Occipital lobe (tissue), 2 donors: Measurements from ENCODE around the gene MED13L. TPM values are rescaled to one million over a fixed set of nuclear protein-coding genes. Genes with fewer than 3 reads are reported as not detected.

ENCODE experiments used
- DNase-seq: peaks from one replicate; lab custom pipeline; 2025; lab: John Stamatoyannopoulos, UW
- total RNA-seq: library from RNA; depleted of rRNA; stranded (reverse); fragments of >200 nt; gene quantifications from one replicate; pipeline ENCODE4 v1.2.3, GENCODE V29; 2014

MED13L gene
- total RNA-seq, 1 donor from 2014 or later: 389 TPM

DNA sequence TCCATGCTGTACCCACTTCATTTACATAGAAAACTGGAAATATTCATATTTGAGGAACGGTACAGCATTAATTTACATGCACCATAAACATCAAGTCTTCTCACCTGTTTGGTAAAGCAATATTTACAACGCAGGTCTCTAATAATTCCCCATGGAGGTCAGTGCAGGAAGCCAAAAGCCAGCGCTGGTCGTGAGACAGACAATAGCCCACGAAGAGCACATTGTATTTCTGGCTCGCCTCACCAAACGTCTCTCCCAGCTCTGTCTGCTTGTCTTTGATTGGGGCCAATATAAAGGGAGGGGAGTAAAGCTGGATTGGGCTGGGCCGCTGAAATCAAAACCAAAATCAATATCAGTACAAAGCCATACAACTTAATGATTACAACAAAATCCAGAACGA is 302.1 kb downstream of the MED13L start:
- DNase-seq: no peak

- no peak for DNase-seq
Observed at GRCh38 chr12:115973968-115974724, 303.3 kb downstream of the MED13L start.

GRCh38 chr12:115973066-115973465 is 304.4 kb downstream of the MED13L start:
- no peak for DNase-seq

DNA sequence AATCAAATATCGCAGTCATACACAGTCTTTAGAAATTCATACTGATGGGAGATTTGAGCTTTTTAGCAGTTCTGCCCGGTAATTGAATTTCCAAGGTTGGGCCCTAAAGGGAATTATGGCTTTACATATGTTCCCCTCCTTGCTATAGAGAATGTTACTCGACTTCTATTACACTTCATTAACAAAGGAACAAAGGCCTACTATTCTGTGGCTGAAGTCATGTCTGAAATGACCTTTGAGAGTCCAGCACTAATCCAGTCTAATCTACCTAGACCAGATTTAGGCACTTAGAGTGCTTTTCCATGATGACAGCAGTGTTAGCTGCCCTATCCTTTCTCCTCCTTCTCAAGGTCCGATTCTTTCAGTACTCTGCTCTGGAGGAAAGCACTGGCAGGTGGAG is 305.3 kb downstream of the MED13L start:
- no peak for DNase-seq

DNA sequence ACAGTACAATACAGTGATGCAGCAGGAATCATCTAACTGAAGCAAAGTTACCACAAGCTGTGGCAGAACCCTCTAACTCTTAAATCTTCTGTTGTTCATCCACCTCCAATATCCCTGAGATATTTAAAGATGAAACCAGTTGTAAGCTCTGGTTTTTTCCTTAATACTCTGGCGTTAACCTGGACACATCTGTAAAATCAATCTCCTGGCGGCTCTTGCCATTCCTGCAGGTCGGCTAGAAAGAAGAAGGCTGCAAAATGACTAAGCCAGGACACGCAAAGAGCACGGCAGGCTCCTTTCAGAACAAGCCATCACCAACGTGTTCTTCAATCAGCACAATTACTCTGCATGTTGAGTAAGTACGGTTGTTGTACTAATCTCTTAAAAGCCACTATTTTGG is 309.3 kb downstream of the MED13L start:
- DNase-seq: no peak

DNA sequence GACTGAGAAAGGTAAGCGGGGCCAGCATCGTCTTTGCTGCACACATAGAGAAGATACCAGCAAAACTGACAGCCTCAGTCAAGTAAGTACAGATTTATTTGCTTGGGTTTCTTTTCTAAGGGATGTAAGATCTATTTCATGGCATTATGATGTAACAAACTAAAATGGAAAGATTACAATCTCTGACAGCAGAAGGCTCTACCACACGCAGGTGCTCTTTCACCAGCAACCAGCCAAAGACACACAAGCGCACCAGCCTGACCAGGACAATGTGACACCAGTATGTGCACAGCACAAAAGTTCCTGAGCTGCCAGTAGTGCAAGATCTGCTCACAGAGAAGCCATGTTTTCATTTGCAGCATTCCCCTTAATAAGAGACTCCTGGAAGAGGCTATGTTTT is 311.1 kb downstream of the MED13L start:
- no peak for DNase-seq

DNA sequence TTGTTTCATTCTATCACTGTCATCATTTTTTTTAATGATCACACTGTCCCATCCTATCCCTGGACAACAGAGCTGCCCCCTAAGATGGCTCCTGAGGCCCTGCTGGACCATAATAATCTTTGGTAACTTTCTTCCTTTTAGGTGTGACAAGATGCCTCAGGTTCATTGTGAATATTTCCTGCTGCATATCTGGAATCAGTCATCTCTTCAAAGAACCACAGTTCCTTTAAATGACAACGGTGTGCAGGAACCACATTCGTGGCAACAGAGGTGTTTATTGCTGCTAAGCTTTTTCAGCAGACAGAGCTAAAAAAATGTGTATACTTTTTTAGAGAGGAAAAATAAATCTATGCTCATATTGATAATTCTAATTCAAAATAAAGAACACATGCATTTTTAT is 312.9 kb downstream of the MED13L start:
- DNase-seq: no peak

- DNase-seq: no peak
Observed at GRCh38 chr12:115964214-115964613, 313.3 kb downstream of the MED13L start.

DNA sequence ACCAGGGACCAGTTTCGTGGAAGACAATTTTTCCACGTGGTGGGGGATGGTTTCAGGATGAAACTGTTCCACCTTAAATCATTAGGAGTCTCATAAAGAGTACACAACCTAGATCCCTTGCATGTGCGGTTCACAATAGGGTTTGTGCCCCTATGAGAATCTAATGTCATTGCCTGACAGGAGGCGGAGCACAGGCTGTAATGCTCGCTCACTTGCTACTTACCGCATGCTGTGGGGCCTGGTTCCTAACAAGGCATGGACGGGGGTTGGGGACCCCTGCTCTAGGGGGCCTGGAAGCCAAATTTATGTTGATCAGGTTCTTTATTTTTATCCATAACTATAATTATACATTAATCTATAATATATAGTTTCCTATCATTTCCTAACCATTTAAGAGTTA is 315.3 kb downstream of the MED13L start:
- DNase-seq: no peak

DNA sequence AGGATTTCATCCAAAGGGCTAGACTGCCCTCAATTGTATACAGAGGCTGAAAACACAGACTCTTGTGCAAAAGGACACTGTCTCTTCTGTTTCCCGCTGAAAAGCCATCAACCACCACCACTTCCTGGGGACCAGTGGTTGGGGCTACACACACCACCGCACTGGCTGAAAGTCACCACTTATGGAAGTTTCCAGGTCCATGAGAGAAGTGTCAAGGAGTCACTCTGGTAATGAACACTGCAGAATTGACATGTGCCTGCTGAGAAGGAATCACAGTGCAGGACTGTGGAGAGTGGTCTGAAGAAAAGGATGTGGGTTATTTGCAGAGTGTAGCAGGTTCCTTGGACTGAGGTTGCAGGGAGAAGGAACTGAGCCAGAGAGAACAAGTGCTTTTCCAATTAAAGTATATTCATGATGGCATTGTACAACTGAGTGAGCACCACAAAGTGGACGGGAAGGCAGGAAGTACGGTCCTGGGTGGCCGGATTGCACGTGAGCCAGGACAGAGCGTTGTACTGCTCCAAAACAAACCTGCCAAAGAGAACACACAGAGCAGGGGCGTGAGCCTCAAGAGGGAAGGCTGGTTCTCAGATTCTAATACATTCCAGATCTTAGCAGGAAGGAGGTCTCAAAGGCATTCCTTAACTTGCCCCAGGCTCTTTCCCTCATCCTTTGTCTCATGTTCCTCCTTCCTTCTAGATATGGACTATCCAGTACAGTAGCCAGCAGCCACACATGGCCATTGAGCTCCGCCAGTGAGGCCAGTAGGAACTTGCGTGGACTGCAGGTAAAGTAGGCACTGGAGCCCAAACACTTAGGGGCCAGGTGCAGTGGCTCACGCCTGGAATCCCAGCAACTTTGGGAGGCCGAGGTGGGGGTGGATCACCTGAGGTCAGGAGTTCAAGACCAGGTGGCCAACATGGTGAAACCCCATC is 316.4 kb downstream of the MED13L start:
- no peak for DNase-seq

DNA sequence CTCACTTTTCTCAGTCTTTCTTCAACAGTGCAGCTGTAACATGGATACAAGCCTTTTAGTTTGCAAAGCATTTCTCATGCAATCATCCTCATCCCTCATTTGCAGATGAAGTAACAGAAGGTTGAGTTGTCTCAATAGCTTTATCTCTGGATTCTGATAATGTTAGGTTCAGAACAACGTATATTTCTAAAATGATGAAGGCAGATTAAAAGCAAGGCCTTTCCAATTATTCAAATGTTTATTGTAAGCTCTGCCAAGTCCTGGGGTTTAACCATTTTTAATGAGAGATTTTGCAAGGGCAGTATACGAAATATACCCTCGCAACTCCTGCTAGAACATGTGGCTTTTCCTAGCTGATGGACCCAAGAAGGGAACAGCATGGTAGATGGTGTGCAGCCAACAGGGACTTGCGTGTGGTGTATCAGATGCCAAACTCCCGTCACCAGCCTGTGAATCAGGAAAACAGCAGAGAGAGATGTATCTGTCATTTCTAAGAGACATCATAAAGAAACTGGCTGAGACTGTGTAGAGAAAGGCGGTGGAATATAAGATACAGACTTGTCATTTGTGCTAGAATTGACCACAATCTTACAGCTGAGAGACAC is 319.7 kb downstream of the MED13L start:
- DNase-seq: no peak

GRCh38 chr12:115956659-115957058 is 320.8 kb downstream of the MED13L start:
- no peak for DNase-seq

DNA sequence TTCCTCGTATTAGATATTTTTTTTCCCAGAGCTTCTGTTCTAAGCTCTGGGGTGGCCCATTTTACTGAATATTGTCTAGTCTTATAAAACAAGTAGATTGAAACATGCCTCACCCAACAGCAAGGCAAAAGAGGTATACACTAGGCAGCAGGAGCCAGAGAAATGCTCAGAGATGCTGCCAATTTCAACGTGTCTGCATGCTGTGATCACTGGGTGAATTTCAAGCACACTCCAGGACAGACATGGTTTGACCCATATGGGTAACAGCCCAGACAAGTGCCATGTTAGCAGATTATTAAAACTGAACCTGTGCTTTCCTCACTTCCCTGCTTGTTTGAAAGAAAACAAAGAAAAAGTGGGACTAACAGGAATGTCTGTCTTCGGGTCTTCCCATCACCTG is 321.3 kb downstream of the MED13L start:
- DNase-seq: no peak

GRCh38 chr12:115953450-115953849 is 324.0 kb downstream of the MED13L start:
- no peak for DNase-seq

GRCh38 chr12:115953031-115953430 is 324.5 kb downstream of the MED13L start:
- no peak for DNase-seq

DNA sequence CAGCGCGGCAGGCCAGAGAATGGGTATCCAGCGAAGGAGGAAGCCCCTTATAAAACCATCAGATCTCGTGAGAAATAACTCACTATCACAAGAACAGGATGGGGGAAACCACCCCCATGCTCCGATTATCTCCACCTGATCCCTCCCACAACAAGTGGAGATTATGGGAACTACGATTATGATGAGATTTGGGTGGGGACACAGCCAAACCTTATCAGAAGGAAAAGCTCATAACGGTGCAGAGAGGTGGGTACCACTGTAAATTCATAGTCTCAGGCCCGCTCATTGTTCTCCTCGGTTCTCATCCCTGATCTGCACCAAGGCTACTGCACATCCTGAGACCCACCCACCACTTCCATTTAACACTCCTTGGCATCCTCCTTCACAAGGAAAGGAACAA is 326.5 kb downstream of the MED13L start:
- no peak for DNase-seq

DNA sequence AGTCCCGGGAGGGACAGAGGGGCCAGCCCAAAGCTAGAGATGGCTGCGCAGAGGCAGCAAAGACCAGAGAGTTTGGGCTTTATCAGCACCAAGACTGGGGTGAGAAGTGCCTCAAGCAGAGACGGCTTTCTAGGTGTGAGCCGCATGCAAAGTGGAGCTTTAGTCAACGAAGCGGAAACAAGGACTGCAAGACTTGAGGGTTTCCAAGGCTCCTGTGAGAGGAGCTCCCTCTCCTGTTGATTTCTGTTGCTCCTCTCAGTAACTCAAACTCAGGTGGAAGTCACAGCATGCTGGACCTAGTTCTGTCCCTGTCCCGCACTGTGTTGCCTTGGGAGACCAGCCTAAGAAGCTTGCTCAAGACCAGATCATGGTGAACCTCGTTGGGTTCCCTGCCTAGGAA is 327.8 kb downstream of the MED13L start:
- no peak for DNase-seq

DNA sequence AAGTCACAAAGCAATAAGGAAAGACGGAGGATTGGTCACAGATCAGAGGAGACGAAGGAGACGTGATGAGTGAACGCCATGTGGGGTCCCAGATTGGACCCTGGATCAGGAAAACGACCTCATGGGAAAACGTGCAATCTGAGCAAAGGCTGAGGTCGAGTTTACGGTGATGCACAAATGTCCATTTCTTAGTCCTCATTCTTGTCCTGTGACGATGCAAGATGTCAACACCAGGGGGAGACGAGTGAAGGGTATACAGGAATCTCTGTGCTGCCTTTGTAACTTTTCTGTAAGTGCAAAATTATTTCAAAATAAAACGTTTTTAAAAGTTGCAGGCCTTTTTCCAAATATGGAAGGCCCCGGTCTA is 329.8 kb downstream of the MED13L start:
- no peak for DNase-seq

DNA sequence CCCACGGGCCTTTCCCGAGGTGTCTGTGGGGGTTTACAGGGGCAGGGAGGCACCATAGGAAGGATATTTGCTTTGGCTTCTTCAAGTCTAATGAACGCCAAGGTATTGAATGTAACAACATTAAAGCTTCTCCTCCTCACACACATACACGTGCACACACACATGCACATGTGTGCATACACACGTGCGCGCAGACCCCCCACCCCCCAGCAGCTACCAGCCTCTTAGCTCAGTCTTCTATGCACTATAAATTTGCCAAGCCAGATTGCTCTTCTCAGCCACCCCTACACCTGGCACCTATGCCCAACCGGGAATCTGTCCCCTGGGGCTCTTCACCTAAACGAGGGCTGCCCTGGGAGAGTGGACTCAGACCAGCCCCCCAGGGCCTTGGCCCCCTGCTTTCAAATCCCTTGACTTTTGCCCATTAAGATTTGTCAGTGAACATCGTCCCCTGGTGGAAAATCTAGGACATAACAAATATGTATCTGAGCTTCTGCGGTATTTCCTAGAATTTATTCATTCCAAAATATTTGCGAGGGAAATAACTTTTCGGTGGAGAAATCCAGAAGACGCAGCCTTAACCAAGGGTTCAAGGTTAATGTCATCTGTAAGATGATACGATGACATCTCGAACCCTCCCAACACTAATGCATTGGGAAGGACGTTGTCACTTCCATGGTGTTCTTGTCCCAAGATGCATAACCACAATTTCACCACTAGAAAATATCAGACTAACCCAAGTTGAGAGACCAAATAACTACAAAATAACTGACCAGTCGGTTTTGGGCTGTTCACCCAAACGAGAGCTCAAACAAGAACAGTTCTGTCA is 330.4 kb downstream of the MED13L start:
- DNase-seq: no peak

DNA sequence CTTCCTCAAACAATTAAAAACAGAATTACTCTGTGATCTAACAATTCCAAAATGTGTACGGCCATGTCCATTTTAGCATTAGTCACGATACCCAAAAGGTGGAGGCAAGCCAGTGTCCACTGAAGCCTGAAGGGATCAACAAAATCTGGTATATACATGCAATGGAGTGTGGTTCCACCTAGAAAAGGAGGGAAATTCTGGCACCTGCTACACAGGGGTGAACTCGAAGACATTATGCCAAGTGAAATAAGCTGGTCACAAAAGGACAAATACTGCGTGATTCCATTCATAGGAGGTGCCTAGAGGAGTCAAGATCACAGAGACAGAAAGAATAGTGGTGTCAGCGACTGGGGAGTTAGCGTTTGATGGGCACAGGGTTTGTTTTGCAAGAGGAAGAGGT is 331.4 kb downstream of the MED13L start:
- no peak for DNase-seq

- no peak for DNase-seq
Observed at GRCh38 chr12:115945491-115945885, 332.0 kb downstream of the MED13L start.
